Urinary bladder (tissue), 4 donors: Measurements from ENCODE around the gene PLA2G1B. TPM values are rescaled to one million over a fixed set of nuclear protein-coding genes. Genes with fewer than 3 reads are reported as not detected.
"Not testable (repeated sequence)": the region's sequence is repeated elsewhere in the genome, so short reads cannot be mapped to it uniquely, and the experiment has no call there.

Experiments
- DNase-seq: peaks from one replicate; pipeline ENCODE4 v3.0.0-alpha.2; 2015; ENCODE audit errors: extremely low spot score
- H3K27ac ChIP-seq: one replicate; pipeline ENCODE4 v1.5.1; 2013; ENCODE audit warnings: low read depth, mild to moderate bottlenecking, moderate library complexity
- H3K36me3 ChIP-seq: one replicate; pipeline ENCODE4 v1.6.1; 2013; ENCODE audit warnings: mild to moderate bottlenecking, moderate library complexity; ENCODE audit not compliant: insufficient read depth
- H3K4me1 ChIP-seq: one replicate; pipeline ENCODE4 v1.6.1; 2013; ENCODE audit warnings: mild to moderate bottlenecking, moderate library complexity; ENCODE audit not compliant: insufficient read depth
- H3K4me3 ChIP-seq: one replicate; pipeline ENCODE4 v1.5.1; 2013; ENCODE audit warnings: low read depth, low read length
- WGBS: extraction: QIAGEN DNeasy Blood & Tissue Kit; methylation state at CpG from one replicate; pipeline ENCODE4 v1.1.7; 2013; 5-methylcytosine and 5-hydroxymethylcytosine counted together
- polyA plus RNA-seq: library from polyadenylated mRNA; stranded (reverse); fragments of 200-250 nt; gene quantifications from one replicate; pipeline ENCODE4 v1.2.3, GENCODE V29; 2013
- total RNA-seq: library from RNA; depleted of rRNA; stranded (reverse); fragments of >200 nt; gene quantifications from one replicate; pipeline ENCODE4 v1.2.3, GENCODE V29; 2014
- donor health status: healthy with polysubstance abuse.
- donor health status: healthy.

The PLA2G1B gene
- total and polyA plus RNA-seq, 2 donors, result 0.60 to 0.90 TPM

GRCh38 chr12:120350576-120351350 lies 23.2 kb upstream of the PLA2G1B start:
- Histone ChIP-seq H3K4me1 (no peaks in the 10 kb centered on the region), H3K4me3 (no peak overlapping the region), H3K36me3 (no peaks in the 10 kb centered on the region), H3K27ac (no peak overlapping the region)
- no peak for DNase-seq
- WGBS, result 80% methylated on average over 19 of the region's 19 CpGs

DNA sequence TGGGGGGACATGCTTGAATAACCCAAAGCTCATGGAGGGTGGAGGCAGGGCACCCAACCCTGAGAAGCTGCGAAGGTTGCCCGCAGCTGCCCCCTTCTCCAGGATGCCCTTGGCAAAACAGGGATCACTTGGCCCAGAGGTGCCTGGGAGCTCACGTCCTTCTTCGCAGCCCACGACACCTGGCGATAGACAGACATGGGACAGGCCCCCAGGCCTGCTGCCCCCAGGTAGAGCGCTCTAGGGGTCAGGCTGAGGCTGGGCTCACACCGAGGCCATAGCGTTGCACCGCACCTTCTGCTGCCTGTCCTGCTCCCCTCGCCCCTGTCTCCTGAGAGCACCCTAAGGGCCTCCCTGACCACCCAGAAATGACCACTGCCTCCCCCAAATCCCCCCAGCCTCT lies 20.2 kb upstream of the PLA2G1B start:
- WGBS, result 97% methylated on average over 11 of the region's 11 CpGs
- H3K4me3 ChIP-seq, result no peak overlapping the region
- no peaks in the 10 kb centered on the region for H3K36me3 ChIP-seq
- H3K27ac ChIP-seq, result no peak overlapping the region
- DNase-seq, result no peak
- H3K4me1 ChIP-seq, result no peaks in the 10 kb centered on the region

- no peaks in the 10 kb centered on the region for H3K4me1 ChIP-seq
- no peak for DNase-seq
- H3K27ac ChIP-seq, result no peak overlapping the region
- 93% methylated on average over 7 of the region's 7 CpGs for WGBS
- no peaks in the 10 kb centered on the region for H3K36me3 ChIP-seq
- no peak overlapping the region for H3K4me3 ChIP-seq
These were observed 19.1 kb upstream of the PLA2G1B start for GRCh38 chr12:120346681-120347080.

- H3K4me1 ChIP-seq, result no peaks in the 10 kb centered on the region
- no peak overlapping the region for H3K27ac ChIP-seq
- no peaks in the 10 kb centered on the region for H3K36me3 ChIP-seq
- DNase-seq, result no peak
- H3K4me3 ChIP-seq, result no peak overlapping the region
- 92% methylated on average over 15 of the region's 15 CpGs for WGBS
These were observed 18.5 kb upstream of the PLA2G1B start for GRCh38 chr12:120346031-120346430.

- no peak for DNase-seq
- no peaks in the 10 kb centered on the region for H3K4me1 ChIP-seq
- H3K27ac ChIP-seq, result no peak overlapping the region
- 92% methylated on average over 8 of the region's 8 CpGs for WGBS
- H3K4me3 ChIP-seq, result no peak overlapping the region
- no peaks in the 10 kb centered on the region for H3K36me3 ChIP-seq
These were observed 16.1 kb upstream of the PLA2G1B start for GRCh38 chr12:120343692-120344091.

DNA sequence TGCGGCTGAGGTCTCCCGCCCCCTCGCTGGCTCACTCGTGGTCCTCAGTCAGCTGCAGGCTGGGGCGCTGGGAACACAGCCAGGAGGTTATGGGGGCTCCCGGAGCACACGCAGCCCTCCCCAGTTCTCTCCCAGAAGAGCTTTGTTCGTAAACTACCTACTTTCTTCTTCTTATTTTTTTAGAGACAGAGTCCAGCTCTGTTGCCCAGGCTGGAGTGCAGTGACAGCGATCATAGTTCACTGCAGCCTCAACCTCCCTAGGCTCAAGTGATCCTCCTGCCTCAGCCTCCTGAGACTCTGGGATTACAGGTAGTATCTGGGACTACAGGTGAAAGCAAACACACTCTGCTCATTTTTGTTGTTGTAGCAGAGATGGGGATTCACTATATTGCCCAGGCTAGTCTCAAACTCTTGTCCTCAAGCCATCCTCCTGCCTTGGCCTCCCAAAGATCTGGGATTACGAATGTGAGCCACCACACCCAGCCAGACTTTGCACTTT lies 15.5 kb upstream of the PLA2G1B start:
- WGBS, result 62% methylated on average over 10 of the region's 10 CpGs
- Histone ChIP-seq H3K4me3 (no peak overlapping the region), H3K27ac (no peak overlapping the region), H3K4me1 (no peaks in the 10 kb centered on the region), H3K36me3 (no peaks in the 10 kb centered on the region)
- no peak for DNase-seq

DNA sequence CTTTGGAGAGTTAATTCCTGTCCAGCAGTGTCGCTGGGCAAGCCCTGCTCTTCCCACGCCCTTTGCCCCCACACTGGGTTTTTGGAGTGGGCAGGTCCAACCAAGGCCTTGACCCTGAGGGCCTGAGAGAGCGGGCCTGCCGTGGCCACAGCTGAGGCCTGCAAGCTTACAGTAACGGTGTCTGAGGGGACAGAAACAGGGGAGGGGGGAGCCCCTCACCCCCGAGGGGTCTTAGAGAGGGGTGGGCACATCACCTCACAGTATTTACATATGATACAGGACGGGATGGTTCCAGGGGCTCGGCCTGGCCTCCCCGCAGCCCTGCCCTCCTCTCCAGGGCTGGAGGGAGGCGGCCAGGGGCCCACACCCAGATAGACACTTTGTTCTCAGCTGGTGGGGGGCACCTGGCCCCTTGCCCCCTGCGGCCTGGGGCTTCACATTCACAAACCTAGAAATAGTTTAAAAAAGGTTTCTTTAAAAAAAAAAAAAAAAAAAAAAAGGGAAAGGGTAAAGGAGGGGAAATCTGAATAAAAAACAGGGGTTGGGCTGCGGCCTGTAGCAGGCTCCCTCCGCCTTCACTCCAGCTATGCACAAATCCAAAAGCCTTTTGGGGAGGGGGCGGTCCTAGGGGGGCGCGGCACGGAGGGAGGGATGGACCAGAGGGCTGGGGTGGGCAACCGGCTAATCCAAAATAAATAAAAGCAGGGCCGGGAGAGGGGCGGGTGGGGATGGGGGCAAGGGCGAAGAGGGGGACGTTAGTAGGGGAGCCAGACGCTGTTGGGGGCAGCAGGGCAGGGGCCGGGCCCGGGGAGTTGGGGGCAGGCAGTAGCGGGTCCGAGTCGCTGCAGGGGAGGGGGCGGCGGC lies 14.8 kb upstream of the PLA2G1B start:
- Histone ChIP-seq H3K4me1 (no peaks in the 10 kb centered on the region), H3K36me3 (no peaks in the 10 kb centered on the region), H3K27ac (no peak overlapping the region), H3K4me3 (no peak overlapping the region)
- DNase-seq, result no peak
- 55% methylated on average over 30 of the region's 30 CpGs for WGBS

- Histone ChIP-seq H3K27ac (no peak overlapping the region), H3K4me1 (no peaks in the 10 kb centered on the region), H3K4me3 (no peak overlapping the region), H3K36me3 (no peaks in the 10 kb centered on the region)
- 84% methylated on average over 4 of the region's 4 CpGs for WGBS
- DNase-seq, result no peak
These were observed 11.7 kb upstream of the PLA2G1B start for GRCh38 chr12:120339256-120339655.

- H3K4me1 ChIP-seq, result no peaks in the 10 kb centered on the region
- WGBS, result 80% methylated on average over 2 of the region's 2 CpGs
- no peak for DNase-seq
- H3K4me3 ChIP-seq, result no peak overlapping the region
- no peaks in the 10 kb centered on the region for H3K36me3 ChIP-seq
- no peak overlapping the region for H3K27ac ChIP-seq
These were observed 10.2 kb upstream of the PLA2G1B start for GRCh38 chr12:120337730-120338129.

DNA sequence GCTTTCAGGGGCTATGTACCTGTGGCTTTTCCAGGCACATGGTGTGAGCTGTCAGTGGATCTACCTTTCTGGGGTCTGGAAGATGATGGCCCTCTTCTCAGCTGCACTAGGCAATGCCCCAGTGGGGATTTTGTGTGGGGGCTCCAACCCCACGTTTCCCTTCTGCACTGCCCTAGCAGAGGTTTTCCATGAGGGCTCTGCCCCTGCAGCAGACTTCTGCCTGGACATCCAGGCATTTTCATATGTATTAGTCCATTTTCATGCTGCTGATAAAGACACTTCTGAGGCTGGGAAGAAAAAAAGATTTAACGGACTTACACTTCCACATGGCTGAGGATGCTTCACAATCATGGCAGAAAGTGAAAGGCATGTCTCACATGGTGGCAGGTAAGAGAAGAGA lies 8.8 kb upstream of the PLA2G1B start:
- not testable (repeated sequence) for H3K27ac ChIP-seq, DNase-seq, H3K4me3 ChIP-seq, H3K36me3 ChIP-seq, H3K4me1 ChIP-seq
- WGBS, result 87% methylated on average over 2 of the region's 2 CpGs

DNA sequence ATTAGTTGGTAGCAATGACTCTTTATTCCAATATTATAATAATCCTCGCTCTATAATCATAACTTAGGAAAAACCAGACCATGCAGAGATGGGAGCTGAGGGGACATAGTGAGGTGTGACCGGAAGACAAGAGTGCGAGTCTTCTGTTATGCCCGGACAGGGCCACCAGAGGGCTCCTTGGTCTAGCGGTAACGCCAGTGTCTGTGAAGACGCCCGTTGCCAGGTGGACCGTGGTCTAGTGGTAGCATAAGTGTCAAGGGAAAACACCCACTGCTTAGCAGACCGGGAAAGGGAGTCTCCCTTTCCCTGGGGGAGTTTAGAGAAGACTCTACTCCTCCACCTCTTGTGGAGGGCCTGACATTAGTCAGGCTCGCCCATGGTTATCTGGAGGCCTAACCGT lies 7.9 kb upstream of the PLA2G1B start:
- H3K4me1 ChIP-seq, H3K4me3 ChIP-seq, DNase-seq, H3K36me3 ChIP-seq, H3K27ac ChIP-seq: not testable (repeated sequence)
- WGBS, result 20% methylated on average over 12 of the region's 12 CpGs

GRCh38 chr12:120332523-120332922 lies 4.9 kb upstream of the PLA2G1B start:
- Histone ChIP-seq H3K4me3 (no peak overlapping the region), H3K4me1 (no peaks in the 10 kb centered on the region), H3K36me3 (no peaks in the 10 kb centered on the region), H3K27ac (no peak overlapping the region)
- WGBS, result 85% methylated on average over 7 of the region's 7 CpGs
- no peak for DNase-seq

- Histone ChIP-seq H3K4me1 (no peaks in the 10 kb centered on the region), H3K27ac (no peak overlapping the region), H3K36me3 (no peaks in the 10 kb centered on the region), H3K4me3 (no peak overlapping the region)
- 82% methylated on average over 5 of the region's 5 CpGs for WGBS
- no peak for DNase-seq
These were observed 4.5 kb upstream of the PLA2G1B start for GRCh38 chr12:120332041-120332440.

DNA sequence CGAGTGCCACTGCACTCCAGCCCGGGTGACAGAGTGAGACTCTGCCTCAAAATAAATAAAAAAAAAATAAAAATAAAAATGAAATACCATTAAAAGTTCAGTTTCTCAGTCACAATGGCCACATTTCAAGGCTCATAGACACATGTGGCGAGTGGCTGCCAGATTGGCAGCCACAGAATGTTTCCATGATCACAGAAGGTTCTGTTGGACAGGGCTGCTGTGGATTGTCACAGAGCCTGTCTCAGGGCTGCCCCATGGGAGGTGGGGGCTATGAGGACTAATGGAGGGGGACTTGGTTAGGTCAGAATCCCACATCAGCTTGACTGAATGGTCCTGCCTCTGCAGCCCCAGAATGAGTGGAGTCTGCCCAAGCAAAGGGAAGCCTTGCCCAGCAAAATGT lies 3.8 kb upstream of the PLA2G1B start:
- Histone ChIP-seq H3K4me3 (no peak overlapping the region), H3K27ac (no peak overlapping the region), H3K36me3 (no peaks in the 10 kb centered on the region), H3K4me1 (no peaks in the 10 kb centered on the region)
- WGBS, result 53% methylated on average over 3 of the region's 3 CpGs
- DNase-seq, result no peak
